AML-193 (cell line): ENCODE data around the gene DOK6.
"Not testable (repeated sequence)": the region's sequence is repeated elsewhere in the genome, so short reads cannot be mapped to it uniquely, and the experiment has no call there.

ENCODE experiments used
- DNase-seq, 2 experiments: peaks; one replicate each; lab custom pipeline; 2025; lab: John Stamatoyannopoulos, UW

DOK6 gene

GRCh38 chr18:69813559-69813958 lies 412.9 kb downstream of the DOK6 start:
- no peak for DNase-seq

- DNase-seq, result no peak
These were observed 414.2 kb downstream of the DOK6 start for GRCh38 chr18:69814861-69815385.

GRCh38 chr18:69817335-69817940 lies 416.8 kb downstream of the DOK6 start:
- DNase-seq, result no peak

- DNase-seq, result no peak
These were observed 418.8 kb downstream of the DOK6 start for GRCh38 chr18:69819460-69819859.

- DNase-seq, result no peak
These were observed 419.9 kb downstream of the DOK6 start for GRCh38 chr18:69820538-69820937.

- no peak for DNase-seq
These were observed 429.5 kb downstream of the DOK6 start for GRCh38 chr18:69830189-69830588.

- not testable (repeated sequence) for DNase-seq
These were observed 434.3 kb downstream of the DOK6 start for GRCh38 chr18:69834980-69835379.

- DNase-seq, result no peak
These were observed 437.3 kb downstream of the DOK6 start for GRCh38 chr18:69838003-69838402.

GRCh38 chr18:69838620-69839411 lies 438.1 kb downstream of the DOK6 start:
- DNase-seq, result no peak

- DNase-seq, result no peak
These were observed 438.8 kb downstream of the DOK6 start for GRCh38 chr18:69839497-69839896.

GRCh38 chr18:69840001-69840400 lies 439.3 kb downstream of the DOK6 start:
- no peak for DNase-seq

- DNase-seq, result no peak
These were observed 439.8 kb downstream of the DOK6 start for GRCh38 chr18:69840445-69840844.

- DNase-seq, result no peak
These were observed 440.4 kb downstream of the DOK6 start for GRCh38 chr18:69841117-69841516.

GRCh38 chr18:69843015-69843414 lies 442.3 kb downstream of the DOK6 start:
- no peak for DNase-seq

GRCh38 chr18:69844656-69845055 lies 444.0 kb downstream of the DOK6 start:
- no peak for DNase-seq

- DNase-seq, result no peak
These were observed 445.2 kb downstream of the DOK6 start for GRCh38 chr18:69845593-69846506.

GRCh38 chr18:69853051-69853450 lies 452.4 kb downstream of the DOK6 start:
- DNase-seq, result no peak

- no peak for DNase-seq
These were observed 453.8 kb downstream of the DOK6 start for GRCh38 chr18:69854455-69854854.

- no peak for DNase-seq
These were observed 458.2 kb downstream of the DOK6 start for GRCh38 chr18:69858897-69859296.

- not testable (repeated sequence) for DNase-seq
These were observed 464.1 kb downstream of the DOK6 start for GRCh38 chr18:69864802-69865201.

GRCh38 chr18:69865776-69866175 lies 465.1 kb downstream of the DOK6 start:
- DNase-seq, result no peak

- no peak for DNase-seq
These were observed 465.5 kb downstream of the DOK6 start for GRCh38 chr18:69866212-69866611.
